IgD-negative memory B cell (primary cell): ENCODE measurements around the gene MYRIP. TPM values are rescaled to one million over a fixed set of nuclear protein-coding genes. Genes with fewer than 3 reads are reported as not detected.

Source experiments
- H3K27ac Mint-ChIP-seq, 3 donors: one replicate each; pipeline ENCODE4 v1.8.0; 2020 to 2022; ENCODE audit warnings: mild to moderate bottlenecking in 3 of 3, mixed read lengths in 3 of 3, moderate library complexity in 1 of 3
- H3K27me3 Mint-ChIP-seq: one replicate; pipeline ENCODE4 v1.8.0; 2021; ENCODE audit warnings: mixed read lengths
- H3K36me3 Mint-ChIP-seq: one replicate; pipeline ENCODE4 v1.8.0; 2020; ENCODE audit warnings: mild to moderate bottlenecking, mixed read lengths
- H3K4me1 Mint-ChIP-seq, 3 donors: one replicate each; pipeline ENCODE4 v1.8.0; 2020 to 2022; ENCODE audit warnings: mixed read lengths in 3 of 3, mild to moderate bottlenecking in 1 of 3
- H3K4me3 Mint-ChIP-seq, 4 donors: one replicate each; pipeline ENCODE4 v1.8.0; 2020 to 2022; ENCODE audit warnings: mild to moderate bottlenecking in 4 of 4, mixed read lengths in 4 of 4, moderate library complexity in 3 of 4
- H3K9me3 Mint-ChIP-seq, 3 donors: one replicate each; pipeline ENCODE4 v1.8.0; 2020 to 2021; ENCODE audit warnings: mixed read lengths in 3 of 3, mild to moderate bottlenecking in 1 of 3
- polyA plus RNA-seq: library from polyadenylated mRNA; unstranded; fragments of 300-500 nt; fragmentation: Illumina TruSeq; gene quantifications from one replicate; pipeline ENCODE4 v1.2.3, GENCODE V29; 2021

MYRIP gene
- polyA plus RNA-seq, 1 donor from 2014 or later = 0.11 TPM

DNA sequence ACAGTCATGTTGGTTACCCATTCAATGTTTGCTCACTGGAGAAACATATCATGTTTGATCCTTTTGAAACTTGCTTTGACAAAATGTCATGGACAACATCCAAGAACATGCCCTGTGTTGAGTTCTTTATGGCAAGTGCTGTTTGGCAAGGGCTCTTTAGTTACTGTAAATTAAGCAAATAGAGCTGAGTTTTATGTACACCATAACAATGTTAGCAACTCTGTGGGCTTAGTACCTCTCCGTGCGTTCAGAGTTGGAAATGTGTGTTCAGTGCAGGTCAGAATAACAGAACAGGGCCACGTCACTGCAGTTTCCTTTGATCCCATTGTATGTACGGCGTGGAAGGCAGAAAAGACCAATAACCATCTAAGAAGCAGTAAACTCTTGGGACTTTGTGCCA lies 132.5 kb downstream of the MYRIP start:
- Mint-ChIP-seq H3K36me3 (no peaks in the 10 kb centered on the region), H3K27me3 (peaks cover 4% of the 10 kb centered on the region), H3K27ac (no peak overlapping the region), H3K4me1 (no peaks in the 10 kb centered on the region), H3K9me3 (no peaks in the 10 kb centered on the region), H3K4me3 (no peak overlapping the region)

DNA sequence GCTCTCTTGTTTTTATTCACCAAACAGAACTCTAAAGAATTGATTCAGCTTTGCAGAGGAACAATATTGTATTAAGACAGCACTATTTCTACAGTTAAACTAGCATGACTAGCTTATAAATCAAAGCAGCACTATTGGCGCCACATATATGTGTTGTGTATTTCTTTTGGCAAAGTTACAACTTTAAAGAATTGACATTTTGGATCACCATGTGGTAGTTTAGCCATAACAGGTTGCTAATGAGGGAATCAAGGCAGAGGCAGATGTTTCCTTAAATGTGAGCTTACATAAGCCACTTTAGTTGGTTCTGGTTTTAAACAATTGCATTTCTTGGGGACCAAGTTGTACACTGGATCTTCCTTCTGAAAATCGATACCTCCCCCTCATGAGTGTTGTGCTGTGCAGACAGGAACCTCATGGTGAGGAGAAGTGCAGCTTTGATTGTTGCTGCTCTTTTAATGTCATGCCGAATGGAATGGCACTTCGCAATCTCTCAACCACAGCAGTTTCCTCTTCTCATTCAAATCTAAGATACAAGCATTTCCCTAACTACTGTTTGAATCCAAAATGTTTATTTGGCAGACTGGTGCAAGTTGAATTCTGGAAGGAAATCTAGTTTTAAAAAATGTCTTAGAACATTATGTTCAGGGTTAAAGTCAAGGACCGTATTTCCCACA lies 151.2 kb downstream of the MYRIP start:
- Mint-ChIP-seq H3K4me3 (no peak overlapping the region), H3K9me3 (peaks cover 0 to 5% (median 4%) of the 10 kb centered on the region in 3 donors), H3K4me1 (peaks cover 0 to 1% (median 0%) of the 10 kb centered on the region in 3 donors), H3K27me3 (no peaks in the 10 kb centered on the region), H3K36me3 (peaks cover 2% of the 10 kb centered on the region), H3K27ac (no peak overlapping the region)

DNA sequence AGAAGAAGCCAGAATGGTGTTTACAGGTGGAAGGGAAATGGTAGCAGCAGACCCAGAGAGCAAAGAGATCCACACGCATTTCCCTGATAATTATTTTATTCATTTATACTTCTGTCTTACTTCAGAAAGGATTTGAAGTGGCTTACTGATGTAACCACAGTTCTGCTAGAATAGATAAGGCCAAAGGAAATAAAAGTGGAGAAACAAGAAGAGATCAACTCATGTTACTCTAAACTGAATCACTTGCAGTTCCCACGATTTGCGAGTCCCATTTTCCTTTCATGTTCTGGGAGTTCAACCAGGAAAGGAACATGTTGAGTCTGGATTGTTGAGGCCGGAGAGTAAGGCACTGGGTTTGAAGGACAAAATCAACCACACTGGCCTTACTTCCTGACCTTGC lies 151.8 kb downstream of the MYRIP start:
- H3K4me1 Mint-ChIP-seq = peaks cover 0 to 1% (median 0%) of the 10 kb centered on the region in 3 donors
- H3K27me3 Mint-ChIP-seq = no peaks in the 10 kb centered on the region
- H3K27ac Mint-ChIP-seq = no peak overlapping the region
- H3K9me3 Mint-ChIP-seq = peaks cover 0 to 5% (median 2%) of the 10 kb centered on the region in 3 donors
- no peaks in the 10 kb centered on the region for H3K36me3 Mint-ChIP-seq
- H3K4me3 Mint-ChIP-seq = no peak overlapping the region

DNA sequence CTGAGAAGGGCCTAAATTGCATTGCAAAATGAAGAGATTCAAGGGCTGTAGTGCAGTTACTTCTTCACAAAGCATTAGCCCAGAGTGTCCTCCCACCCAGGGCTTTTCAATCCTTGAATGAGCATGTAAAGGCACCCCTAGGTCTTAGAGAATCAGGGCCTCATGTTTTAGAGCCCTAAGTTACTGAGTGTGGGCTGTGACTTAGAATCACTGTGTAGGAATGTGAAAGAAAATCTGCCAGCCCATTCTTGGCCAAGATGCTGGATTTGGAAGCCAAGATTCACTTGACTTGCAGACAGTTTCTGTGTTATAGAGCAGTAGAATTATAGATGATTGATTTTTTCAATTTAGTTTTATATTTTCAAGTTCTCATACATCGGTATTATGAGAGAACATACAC lies 153.2 kb downstream of the MYRIP start:
- H3K36me3 Mint-ChIP-seq = no peaks in the 10 kb centered on the region
- no peaks in the 10 kb centered on the region for H3K27me3 Mint-ChIP-seq
- no peaks in the 10 kb centered on the region for H3K4me1 Mint-ChIP-seq

DNA sequence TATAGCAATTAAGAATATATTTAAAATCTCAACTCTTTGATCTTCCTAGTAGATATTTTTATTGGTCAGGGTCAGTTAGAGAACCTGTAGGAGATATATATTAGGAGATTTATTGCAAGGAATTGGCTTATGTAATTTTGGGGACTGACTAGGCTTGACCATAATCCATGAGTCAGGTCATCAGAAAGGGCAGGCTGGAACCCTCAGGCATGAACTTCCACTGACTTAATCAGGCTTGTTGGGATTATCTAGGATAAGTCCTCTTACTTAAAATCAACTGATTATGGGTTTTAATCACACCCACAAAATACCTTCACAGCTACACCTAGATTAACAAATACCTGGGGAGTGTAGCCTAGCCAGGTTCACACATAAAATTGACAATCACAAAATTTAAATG lies 156.1 kb downstream of the MYRIP start:
- Mint-ChIP-seq H3K4me3 (no peak overlapping the region), H3K27ac (no peak overlapping the region), H3K4me1 (peaks cover 0 to 1% (median 0%) of the 10 kb centered on the region in 3 donors), H3K36me3 (no peaks in the 10 kb centered on the region), H3K27me3 (peaks cover 1% of the 10 kb centered on the region), H3K9me3 (peaks cover 0 to 3% (median 0%) of the 10 kb centered on the region in 3 donors)

More for the DNA sequence above, 153.2 kb downstream of the MYRIP start:
- H3K4me3 Mint-ChIP-seq = no peak overlapping the region
- no peak overlapping the region for H3K27ac Mint-ChIP-seq
- peaks cover 0 to 1% (median 0%) of the 10 kb centered on the region in 3 donors for H3K9me3 Mint-ChIP-seq

DNA sequence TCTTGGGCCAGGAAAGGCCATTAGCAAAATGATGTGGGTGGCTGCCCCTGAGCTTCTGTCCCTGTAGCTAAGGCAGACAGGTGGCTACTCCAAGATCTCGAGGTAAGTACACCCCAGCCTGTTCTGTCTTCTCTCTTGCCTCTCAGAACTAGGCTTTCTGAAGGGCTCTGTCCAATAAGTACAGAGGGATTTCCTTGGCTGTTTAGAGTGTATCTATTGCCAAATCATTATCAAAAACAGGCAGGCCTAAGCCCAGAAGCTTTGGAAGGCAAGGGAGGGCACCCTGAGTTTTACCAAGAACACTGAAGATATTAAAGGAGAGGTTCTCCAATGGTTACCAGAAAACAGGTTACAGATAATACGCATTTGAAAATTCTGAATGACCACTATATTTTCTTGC lies 156.6 kb downstream of the MYRIP start:
- Mint-ChIP-seq H3K27me3 (peaks cover 3% of the 10 kb centered on the region), H3K4me3 (no peak overlapping the region), H3K9me3 (peaks cover 0 to 4% (median 0%) of the 10 kb centered on the region in 3 donors), H3K27ac (no peak overlapping the region), H3K4me1 (peaks cover 0 to 1% (median 0%) of the 10 kb centered on the region in 3 donors), H3K36me3 (no peaks in the 10 kb centered on the region)

DNA sequence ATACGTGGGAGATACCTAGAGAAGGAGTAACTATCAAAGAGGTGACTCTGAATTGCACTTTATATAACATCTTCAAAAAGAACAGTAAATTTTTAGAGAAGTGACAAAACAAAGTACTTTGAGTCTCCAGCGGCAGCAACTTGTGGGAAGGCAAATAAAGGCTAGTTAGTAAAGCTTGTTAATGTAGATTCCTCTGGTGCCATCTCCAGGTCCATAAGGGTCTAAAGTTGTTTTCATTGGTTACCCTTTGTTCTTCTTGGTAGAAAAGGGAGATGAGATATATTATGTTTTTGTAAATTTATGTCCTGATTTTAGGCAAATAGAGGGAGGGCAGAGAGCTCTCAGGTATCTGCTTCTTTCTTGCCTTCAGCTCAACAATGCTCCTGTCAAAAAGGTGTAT lies 161.6 kb downstream of the MYRIP start:
- Mint-ChIP-seq H3K4me3 (no peak overlapping the region), H3K9me3 (peaks cover 0 to 3% (median 0%) of the 10 kb centered on the region in 3 donors), H3K27ac (no peak overlapping the region), H3K27me3 (peaks cover 3% of the 10 kb centered on the region), H3K36me3 (no peaks in the 10 kb centered on the region), H3K4me1 (peaks cover 0 to 1% (median 0%) of the 10 kb centered on the region in 3 donors)

DNA sequence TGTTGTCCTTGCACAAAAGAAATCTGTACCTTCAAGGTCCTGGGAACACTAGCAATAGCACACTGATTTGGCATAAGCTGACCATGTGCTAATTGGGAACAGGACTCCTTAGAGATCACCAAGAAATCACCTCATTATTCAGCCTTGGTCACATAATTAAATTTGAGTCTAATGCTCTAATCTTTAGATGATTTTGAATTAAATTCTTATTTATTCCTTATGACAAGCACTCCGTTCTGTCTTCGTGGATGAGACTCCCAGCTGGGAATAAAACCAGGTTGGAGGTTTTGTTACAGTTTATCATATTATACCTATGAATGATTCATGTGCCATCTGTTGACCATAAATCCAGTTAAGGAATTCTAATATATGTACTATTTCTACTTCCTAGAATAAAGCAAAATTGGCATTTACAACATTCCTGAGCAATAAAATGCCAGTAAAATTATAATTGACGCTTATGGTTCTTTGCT lies 162.2 kb downstream of the MYRIP start:
- peaks cover 0 to 1% (median 0%) of the 10 kb centered on the region in 3 donors for H3K4me1 Mint-ChIP-seq
- peaks cover 3% of the 10 kb centered on the region for H3K27me3 Mint-ChIP-seq
- H3K9me3 Mint-ChIP-seq = peaks cover 0 to 6% (median 0%) of the 10 kb centered on the region in 3 donors
- H3K36me3 Mint-ChIP-seq = no peaks in the 10 kb centered on the region
- H3K4me3 Mint-ChIP-seq = no peak overlapping the region
- H3K27ac Mint-ChIP-seq = no peak overlapping the region

DNA sequence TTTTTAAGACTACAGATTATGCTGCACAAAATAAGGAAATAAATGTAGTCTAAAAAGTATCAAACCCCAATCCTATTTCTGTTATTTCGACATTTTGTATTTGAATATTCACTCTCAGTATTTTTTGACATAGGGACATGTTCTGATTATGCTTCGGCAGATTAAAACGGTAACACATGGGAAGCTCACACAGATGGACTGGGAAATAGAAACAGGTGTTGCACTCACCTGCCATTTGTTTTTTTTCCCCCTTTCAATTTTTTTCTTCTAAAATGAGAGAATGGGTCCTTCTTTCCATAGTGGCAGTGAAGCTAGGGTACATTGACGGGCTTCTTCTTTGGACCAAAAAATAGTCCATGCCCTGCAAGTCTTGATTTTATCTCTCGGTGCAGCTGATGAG lies 163.1 kb downstream of the MYRIP start:
- Mint-ChIP-seq H3K27me3 (peaks cover 3% of the 10 kb centered on the region), H3K4me1 (peaks cover 0 to 1% (median 0%) of the 10 kb centered on the region in 3 donors), H3K36me3 (no peaks in the 10 kb centered on the region), H3K9me3 (peaks cover 0 to 6% (median 0%) of the 10 kb centered on the region in 3 donors), H3K27ac (no peak overlapping the region), H3K4me3 (no peak overlapping the region)

DNA sequence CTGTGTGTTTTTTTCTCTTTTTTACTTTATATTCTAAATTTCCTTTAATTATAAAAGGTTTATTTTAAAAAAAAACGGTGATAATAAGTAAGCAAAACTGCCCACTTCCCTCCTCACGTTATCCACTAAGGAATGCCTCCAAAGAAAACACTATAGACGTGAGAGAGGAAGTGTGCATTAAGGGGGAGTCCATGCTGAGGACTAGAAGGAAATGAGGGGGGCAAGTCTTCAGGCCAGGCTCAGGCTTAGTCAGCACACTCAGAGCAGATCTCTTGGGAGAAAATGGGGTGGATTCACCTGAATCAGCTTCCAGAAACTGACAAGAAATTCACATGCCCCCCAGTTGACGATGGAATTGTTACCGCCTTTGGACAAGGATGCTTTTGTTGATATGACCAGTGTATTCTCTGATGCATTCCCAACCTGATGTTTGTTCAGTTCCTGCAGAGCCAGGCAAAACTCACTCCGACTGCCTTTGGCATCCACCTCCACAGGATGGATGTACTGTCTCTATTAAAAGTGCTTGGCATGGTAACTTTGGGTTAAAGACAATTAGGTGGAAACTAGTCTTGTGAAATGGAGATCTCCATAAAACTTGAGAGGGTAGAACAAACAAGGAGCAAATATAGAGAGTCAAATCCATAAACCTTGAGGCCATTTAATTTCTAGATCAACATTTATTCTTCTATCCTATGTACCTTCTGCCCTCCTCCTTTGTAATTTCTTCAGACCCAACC lies 167.8 kb downstream of the MYRIP start:
- Mint-ChIP-seq H3K27ac (no peak overlapping the region), H3K4me1 (peaks cover 0 to 4% (median 0%) of the 10 kb centered on the region in 3 donors), H3K9me3 (peaks cover 0 to 5% (median 0%) of the 10 kb centered on the region in 3 donors), H3K4me3 (no peak overlapping the region), H3K27me3 (no peaks in the 10 kb centered on the region), H3K36me3 (no peaks in the 10 kb centered on the region)

DNA sequence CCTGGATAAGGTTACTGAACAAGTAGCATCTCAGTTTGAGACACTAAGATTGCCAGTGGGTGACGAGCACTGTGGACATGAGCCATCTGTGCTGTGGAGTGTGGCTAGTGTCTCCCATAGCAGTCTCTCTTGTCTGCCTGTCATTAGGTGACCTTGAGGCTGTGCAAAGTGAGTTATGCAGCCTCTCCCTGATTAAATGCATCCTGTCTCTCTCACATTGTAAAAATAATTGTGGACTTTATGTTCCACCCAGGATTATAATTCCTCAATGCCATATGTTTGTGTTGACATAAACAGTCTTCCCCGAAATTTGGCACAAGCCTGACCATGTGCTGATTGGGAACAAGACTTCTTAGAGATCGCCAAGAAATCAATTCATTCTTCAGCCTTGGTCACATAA lies 168.9 kb downstream of the MYRIP start:
- no peak overlapping the region for H3K4me3 Mint-ChIP-seq
- H3K27me3 Mint-ChIP-seq = no peaks in the 10 kb centered on the region
- H3K9me3 Mint-ChIP-seq = peaks cover 0 to 5% (median 0%) of the 10 kb centered on the region in 3 donors
- no peaks in the 10 kb centered on the region for H3K36me3 Mint-ChIP-seq
- H3K27ac Mint-ChIP-seq = no peak overlapping the region
- H3K4me1 Mint-ChIP-seq = peaks cover 0 to 4% (median 0%) of the 10 kb centered on the region in 3 donors

DNA sequence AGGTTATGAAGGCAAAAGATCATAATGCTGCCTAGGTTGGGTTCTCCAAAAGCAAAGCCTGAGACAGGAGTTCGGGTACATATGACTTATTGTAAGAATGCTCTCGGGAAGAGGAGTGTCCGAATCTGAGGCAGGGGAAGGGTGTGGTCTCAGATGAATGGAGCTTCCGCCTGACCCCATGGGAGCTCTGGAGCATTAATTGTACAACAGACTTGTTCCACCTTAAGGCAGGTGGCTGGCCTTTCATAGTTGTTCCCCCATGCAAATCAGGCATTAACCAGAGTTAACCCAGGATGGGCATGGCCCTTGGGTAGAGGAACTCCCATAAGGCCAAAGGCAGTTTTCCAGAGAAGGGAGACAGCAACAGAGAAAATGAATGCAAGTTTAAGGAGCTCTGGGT lies 170.6 kb downstream of the MYRIP start:
- H3K4me3 Mint-ChIP-seq = peak overlapping the region in 1 of 4 donors; percentile 12
- peaks cover 0 to 5% (median 0%) of the 10 kb centered on the region in 3 donors for H3K9me3 Mint-ChIP-seq
- no peak overlapping the region for H3K27ac Mint-ChIP-seq
- no peaks in the 10 kb centered on the region for H3K36me3 Mint-ChIP-seq
- peaks cover 0 to 4% (median 0%) of the 10 kb centered on the region in 3 donors for H3K4me1 Mint-ChIP-seq
- peaks cover 1% of the 10 kb centered on the region for H3K27me3 Mint-ChIP-seq

DNA sequence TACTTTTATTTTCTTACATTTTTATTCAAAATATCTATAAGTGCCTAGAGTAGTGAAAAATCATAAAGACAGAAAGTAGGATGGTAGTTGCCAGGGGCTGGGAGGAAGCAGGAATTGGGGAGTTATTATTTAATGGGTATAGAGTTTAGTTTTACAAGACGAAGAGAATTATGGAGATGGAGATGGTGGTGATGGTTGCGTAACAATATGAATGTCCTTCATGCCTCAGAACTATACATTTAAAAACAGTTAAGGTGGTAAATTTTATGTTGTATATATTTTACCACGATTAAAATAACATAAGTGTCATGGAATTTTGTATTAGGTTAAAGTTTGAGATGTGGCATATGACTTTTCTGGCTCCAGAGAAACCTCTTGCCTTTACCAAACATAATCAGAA lies 171.4 kb downstream of the MYRIP start:
- Mint-ChIP-seq H3K27ac (peak overlapping the region in 1 of 3 donors; percentile 37), H3K27me3 (peaks cover 1% of the 10 kb centered on the region), H3K36me3 (no peaks in the 10 kb centered on the region), H3K4me1 (peaks cover 0 to 4% (median 0%) of the 10 kb centered on the region in 3 donors), H3K4me3 (no peak overlapping the region), H3K9me3 (peaks cover 0 to 5% (median 0%) of the 10 kb centered on the region in 3 donors)

DNA sequence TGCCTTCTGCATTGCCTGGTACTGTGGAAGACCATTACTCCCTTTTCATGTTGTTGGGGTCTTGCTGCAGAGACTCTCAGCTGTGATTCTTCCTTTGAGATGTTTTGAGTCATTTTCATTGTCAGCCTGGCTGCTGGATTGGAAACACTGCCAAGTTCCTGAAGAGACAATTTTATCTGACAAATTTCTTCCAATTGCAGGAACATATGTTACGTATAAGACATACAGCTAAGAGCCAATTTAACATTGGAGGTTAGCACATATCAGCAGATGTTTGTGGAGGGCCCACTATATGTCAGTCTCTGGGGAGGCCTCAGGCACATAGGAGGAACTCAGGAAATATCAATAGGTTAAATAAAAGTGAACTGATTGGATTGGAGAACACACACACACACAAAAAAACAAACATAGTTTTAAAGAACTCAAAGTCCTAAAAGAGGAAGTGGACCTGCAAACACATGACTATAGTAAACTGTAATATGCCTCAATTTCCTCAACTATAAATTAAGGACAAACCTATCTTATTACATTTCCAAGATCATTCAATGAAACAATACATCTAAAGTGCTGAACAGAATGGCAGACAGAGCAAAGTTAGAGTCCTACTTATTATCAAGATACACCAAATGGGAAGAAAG lies 172.3 kb downstream of the MYRIP start:
- no peak overlapping the region for H3K4me3 Mint-ChIP-seq
- peaks cover 1% of the 10 kb centered on the region for H3K27me3 Mint-ChIP-seq
- no peak overlapping the region for H3K27ac Mint-ChIP-seq
- H3K4me1 Mint-ChIP-seq = peaks cover 0 to 4% (median 0%) of the 10 kb centered on the region in 3 donors
- no peaks in the 10 kb centered on the region for H3K36me3 Mint-ChIP-seq
- H3K9me3 Mint-ChIP-seq = peaks cover 0 to 8% (median 0%) of the 10 kb centered on the region in 3 donors
